Adrenal gland (tissue), 5 donors: Measurements from ENCODE around the gene CDIP1.

ENCODE experiments used
- POLR2A ChIP-seq, 2 donors: fragments of 450-650 bp; IDR thresholded peaks; one replicate each; pipeline ENCODE4 v1.6.1; 2017; ENCODE audit warnings: antibody characterized with exemption in 2 of 2, mild to moderate bottlenecking in 2 of 2, moderate library complexity in 1 of 2
- TF ChIP-seq, protein P1 (sequence below), 6 experiments: fragments of 450-650 bp in 4 of 6; fragments of 200-600 bp in 2 of 6; sonication (generic) in 1 of 6; IDR thresholded peaks; 1 replicate in 5 of 6; 2 replicates in 1 of 6; pipeline versions ENCODE4 v1.5.1 to v1.8.0; 2016 to 2021; ENCODE audit warnings: antibody characterized with exemption in 6 of 6, mild to moderate bottlenecking in 2 of 6, moderate library complexity in 1 of 6
- donor health status: DM: no; HTN: no; CAD: no.

- TF ChIP-seq, protein P1, sequence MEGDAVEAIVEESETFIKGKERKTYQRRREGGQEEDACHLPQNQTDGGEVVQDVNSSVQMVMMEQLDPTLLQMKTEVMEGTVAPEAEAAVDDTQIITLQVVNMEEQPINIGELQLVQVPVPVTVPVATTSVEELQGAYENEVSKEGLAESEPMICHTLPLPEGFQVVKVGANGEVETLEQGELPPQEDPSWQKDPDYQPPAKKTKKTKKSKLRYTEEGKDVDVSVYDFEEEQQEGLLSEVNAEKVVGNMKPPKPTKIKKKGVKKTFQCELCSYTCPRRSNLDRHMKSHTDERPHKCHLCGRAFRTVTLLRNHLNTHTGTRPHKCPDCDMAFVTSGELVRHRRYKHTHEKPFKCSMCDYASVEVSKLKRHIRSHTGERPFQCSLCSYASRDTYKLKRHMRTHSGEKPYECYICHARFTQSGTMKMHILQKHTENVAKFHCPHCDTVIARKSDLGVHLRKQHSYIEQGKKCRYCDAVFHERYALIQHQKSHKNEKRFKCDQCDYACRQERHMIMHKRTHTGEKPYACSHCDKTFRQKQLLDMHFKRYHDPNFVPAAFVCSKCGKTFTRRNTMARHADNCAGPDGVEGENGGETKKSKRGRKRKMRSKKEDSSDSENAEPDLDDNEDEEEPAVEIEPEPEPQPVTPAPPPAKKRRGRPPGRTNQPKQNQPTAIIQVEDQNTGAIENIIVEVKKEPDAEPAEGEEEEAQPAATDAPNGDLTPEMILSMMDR (IDR thresholded peaks at IDR 0.05) = no peak
- TF ChIP-seq POLR2A (IDR thresholded peaks at IDR 0.05) = no peak
These were observed 45.3 kb upstream of the CDIP1 start for GRCh38 chr16:4583906-4584305.
